ENCODE measurements around the gene VASN. TPM values are rescaled to one million over a fixed set of nuclear protein-coding genes. Genes with fewer than 3 reads are reported as not detected.

Gene VASN
- total and polyA plus RNA-seq, 9 of the 15 experiments (the other 6 are each of a cell fraction or from before 2014, with no cell fraction given) = 0.01 to 2.5 (median 0.41) TPM; not detected in 1

GRCh38 chr16:4370570-4371356 is 885 bp upstream of the VASN start (continued):
- TF ChIP-seq, protein P1, sequence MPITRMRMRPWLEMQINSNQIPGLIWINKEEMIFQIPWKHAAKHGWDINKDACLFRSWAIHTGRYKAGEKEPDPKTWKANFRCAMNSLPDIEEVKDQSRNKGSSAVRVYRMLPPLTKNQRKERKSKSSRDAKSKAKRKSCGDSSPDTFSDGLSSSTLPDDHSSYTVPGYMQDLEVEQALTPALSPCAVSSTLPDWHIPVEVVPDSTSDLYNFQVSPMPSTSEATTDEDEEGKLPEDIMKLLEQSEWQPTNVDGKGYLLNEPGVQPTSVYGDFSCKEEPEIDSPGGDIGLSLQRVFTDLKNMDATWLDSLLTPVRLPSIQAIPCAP (CRISPR knock-in tag; IDR thresholded peaks at IDR 0.05; ENCODE audit: borderline replicate concordance) = no peak
- no peak for TF ChIP-seq CLOCK (CRISPR knock-in tag; IDR thresholded peaks at IDR 0.05; ENCODE audit: borderline replicate concordance)
- TF ChIP-seq ZFP91 (CRISPR knock-in tag; IDR thresholded peaks at IDR 0.05) = no peak
- TF ChIP-seq SRSF3 (IDR thresholded peaks at IDR 0.05; ENCODE audit: insufficient read depth, low read length) = no peak
- no peak for TF ChIP-seq ZNF324 (CRISPR knock-in tag; IDR thresholded peaks at IDR 0.05)
- peak; percentile 41; the same call in 1 of the 2 replicates for TF ChIP-seq MITF (IDR thresholded peaks at IDR 0.05)
- TF ChIP-seq ESRRB (CRISPR knock-in tag; IDR thresholded peaks at IDR 0.05; ENCODE audit: borderline replicate concordance) = no peak
- TF ChIP-seq ZNF347 (CRISPR knock-in tag; IDR thresholded peaks at IDR 0.05; ENCODE audit: low read depth) = no peak
- no peak for TF ChIP-seq ZNF644 (tag; IDR thresholded peaks at IDR 0.05; ENCODE audit: low read depth)
- TF ChIP-seq BRD4 (IDR thresholded peaks at IDR 0.05) = no peak
- no peak for TF ChIP-seq PRMT5 (CRISPR knock-in tag; IDR thresholded peaks at IDR 0.05)
- no peak for TF ChIP-seq ZC3H4 (CRISPR knock-in tag; IDR thresholded peaks at IDR 0.05; ENCODE audit: borderline replicate concordance)
- TF ChIP-seq ZNF263 (CRISPR knock-in tag; IDR thresholded peaks at IDR 0.05; ENCODE audit: borderline replicate concordance) = no peak
- no peak for TF ChIP-seq MLLT1 (IDR thresholded peaks at IDR 0.05)
- TF ChIP-seq GABPA (tag; conservative IDR thresholded peaks at IDR 0.05; ENCODE audit: low read depth) = peak; percentile 65
- TF ChIP-seq ZNF174 (CRISPR knock-in tag; IDR thresholded peaks at IDR 0.05) = no peak
- no peak for TF ChIP-seq NFXL1 (CRISPR knock-in tag; IDR thresholded peaks at IDR 0.05)
- TF ChIP-seq MTF1 (CRISPR knock-in tag; IDR thresholded peaks at IDR 0.05; ENCODE audit: borderline replicate concordance) = no peak
- TF ChIP-seq HNRNPK (IDR thresholded peaks at IDR 0.05; ENCODE audit: low read depth, low read length, poor library complexity, severe bottlenecking) = no peak
- TF ChIP-seq ZKSCAN3 (CRISPR knock-in tag; IDR thresholded peaks at IDR 0.05) = no peak

All from K562 (cell line).